ENCODE results near the gene SLC6A18. TPM values are rescaled to one million over a fixed set of nuclear protein-coding genes. Genes with fewer than 3 reads are reported as not detected.

SLC6A18 gene
- total and polyA plus RNA-seq, 2 of the 13 experiments (the other 11 are each of a cell fraction or from before 2014, with no cell fraction given) = not detected

DNA sequence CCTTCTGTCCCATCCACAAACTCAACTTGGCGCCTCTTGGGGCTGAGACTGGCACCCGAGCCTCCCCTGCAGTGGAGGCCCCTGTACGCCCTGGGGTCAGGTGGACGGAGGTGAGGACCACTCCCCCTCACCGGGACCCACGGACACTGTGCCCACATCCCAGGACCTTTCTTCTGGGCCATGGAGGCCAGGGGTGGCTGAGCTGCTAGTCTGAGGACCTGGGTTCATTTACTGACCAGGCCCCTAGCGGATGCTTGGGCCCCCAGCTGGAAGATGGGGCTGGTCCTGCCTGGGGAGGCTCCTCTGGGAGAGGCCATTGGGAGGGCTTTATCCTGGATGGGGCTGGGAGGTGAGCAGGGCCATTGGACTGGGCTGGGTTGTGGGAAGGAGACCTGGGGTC lies 40.7 kb upstream of the SLC6A18 start:
- Histone ChIP-seq H3K4me2 (ENCODE audit: low read depth, low read length) (no peak overlapping the region), H3K9ac (ENCODE audit: insufficient read depth, low read depth, low read length) (no peak overlapping the region), H3K4me3 (replicated peaks in 1 of 3; ENCODE audit: insufficient read depth in 1 of 3, low read depth in 2 of 3, low read length in 3 of 3) (no peak overlapping the region), H4K20me1 (ENCODE audit: insufficient read depth, low read length) (no peaks in the 10 kb centered on the region), H3K27ac (ENCODE audit: extremely low read length, insufficient read depth, low read length) (peak overlapping the region; percentile 99), H3K9me3 (ENCODE audit: low read length) (no peaks in the 10 kb centered on the region), H3K36me3 (replicated peaks in 1 of 2; ENCODE audit: control insufficient read depth in 1 of 2, insufficient read depth in 2 of 2, low read length in 2 of 2) (no peaks in the 10 kb centered on the region), H3K27me3 (ENCODE audit: control insufficient read depth in 1 of 2, insufficient read depth in 2 of 2, low read length in 2 of 2) (no peaks in the 10 kb centered on the region; a peak in 1 of 5 replicates), H3K79me2 (ENCODE audit: insufficient read depth, low read length) (no peaks in the 10 kb centered on the region), H3K4me1 (ENCODE audit: insufficient read depth, low read length) (peaks cover 89% of the 10 kb centered on the region), H2AFZ (ENCODE audit: low read length) (no peak overlapping the region)
- intact Hi-C loops (cut with micrococcal nuclease; ENCODE audit: unreplicated experiment) (no loop called here), in situ Hi-C loops (cut with HindIII; ENCODE audit: extremely low pct_ligation_motif_present, low pct_unique_long_range_greater_than_20kb) (no loop called here)
- CTCF ChIA-PET (ENCODE audit: low intra/inter-chr PET ratio, low total read pairs) = no interaction called here
- FAIRE-seq = no peak
- no TSS peak for BruUV-seq (replicated peaks)
- POLR2A ChIA-PET = interaction anchor here (1.5 to 3.6 kb wide), 5 partner anchors 11 to 78 kb away, joined by 7 to 47 read pairs (median 14); partner anchors contain the start of gene SLC6A19
- ATAC-seq = no peak
- no peak for DNase-seq (ENCODE audit: low spot score)
- no peak for TF ChIP-seq ELF3 (CRISPR knock-in tag; IDR thresholded peaks at IDR 0.05)
- no peak for TF ChIP-seq REL (CRISPR knock-in tag; conservative IDR thresholded peaks at IDR 0.05)
- TF ChIP-seq, protein P1, sequence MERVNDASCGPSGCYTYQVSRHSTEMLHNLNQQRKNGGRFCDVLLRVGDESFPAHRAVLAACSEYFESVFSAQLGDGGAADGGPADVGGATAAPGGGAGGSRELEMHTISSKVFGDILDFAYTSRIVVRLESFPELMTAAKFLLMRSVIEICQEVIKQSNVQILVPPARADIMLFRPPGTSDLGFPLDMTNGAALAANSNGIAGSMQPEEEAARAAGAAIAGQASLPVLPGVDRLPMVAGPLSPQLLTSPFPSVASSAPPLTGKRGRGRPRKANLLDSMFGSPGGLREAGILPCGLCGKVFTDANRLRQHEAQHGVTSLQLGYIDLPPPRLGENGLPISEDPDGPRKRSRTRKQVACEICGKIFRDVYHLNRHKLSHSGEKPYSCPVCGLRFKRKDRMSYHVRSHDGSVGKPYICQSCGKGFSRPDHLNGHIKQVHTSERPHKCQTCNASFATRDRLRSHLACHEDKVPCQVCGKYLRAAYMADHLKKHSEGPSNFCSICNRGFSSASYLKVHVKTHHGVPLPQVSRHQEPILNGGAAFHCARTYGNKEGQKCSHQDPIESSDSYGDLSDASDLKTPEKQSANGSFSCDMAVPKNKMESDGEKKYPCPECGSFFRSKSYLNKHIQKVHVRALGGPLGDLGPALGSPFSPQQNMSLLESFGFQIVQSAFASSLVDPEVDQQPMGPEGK (CRISPR knock-in tag; IDR thresholded peaks at IDR 0.05) = 0 out of 2 replicates have a peak, but pooled peaks have one; percentile 13
- 0 out of 2 replicates have a peak, but pooled peaks have one; percentile 15 for TF ChIP-seq TAF1 (CRISPR knock-in tag; IDR thresholded peaks at IDR 0.05)
- no peak for TF ChIP-seq FOXO4 (CRISPR knock-in tag; conservative IDR thresholded peaks at IDR 0.05)
- no peak for TF ChIP-seq ZNF207 (IDR thresholded peaks at IDR 0.05; ENCODE audit: borderline replicate concordance)
- TF ChIP-seq SATB2 (CRISPR knock-in tag; IDR thresholded peaks at IDR 0.05) = no peak
- TF ChIP-seq CSRNP2 (CRISPR knock-in tag; conservative IDR thresholded peaks at IDR 0.05; ENCODE audit: low read depth) = no peak
- WGBS (ENCODE audit: low lambda C conversion rate) = no CpG with 5 or more reads among the region's 7 CpGs

All from HepG2 (cell line).